B cell (primary cell): ENCODE data around the gene OR2T3. TPM values are rescaled to one million over a fixed set of nuclear protein-coding genes. Genes with fewer than 3 reads are reported as not detected.
"Not testable (repeated sequence)": the region's sequence is repeated elsewhere in the genome, so short reads cannot be mapped to it uniquely, and the experiment has no call there.

ENCODE experiments used
- ATAC-seq: fragments of 200-7000 bp; cut with Tn5 transposase; one replicate; pipeline ENCODE4 v1.10.0; 2021; ENCODE audit warnings: low read depth, mild to moderate bottlenecking, moderate number of reproducible peaks, moderate library complexity
- CTCF ChIA-PET: fragments of 350-600 bp; sonication (Branson Sonifier 250); formaldehyde crosslinking; loops from one replicate; lab custom pipeline; 2021; ENCODE audit warnings: antibody characterized with exemption, inconsistent platforms; lab: Charles Lee
- POLR2A ChIA-PET: fragments of 350-600 bp; sonication (Branson Sonifier 250); formaldehyde crosslinking; loops from one replicate; lab custom pipeline; 2021; ENCODE audit warnings: antibody characterized with exemption; lab: Charles Lee
- DNase-seq: peaks from one replicate; pipeline ENCODE4 v3.0.0; 2013
- H2AFZ ChIP-seq: 2 replicates; pipeline ENCODE4 v1.6.1; 2012; ENCODE audit warnings: mild to moderate bottlenecking, low read depth, low read length; ENCODE audit not compliant: insufficient read depth, poor library complexity, severe bottlenecking
- H3K27ac ChIP-seq, 2 donors: 1 replicate in 1 of 2; 2 replicates in 1 of 2; pipeline ENCODE4 v1.5.1; 2012 to 2013; ENCODE audit warnings: low read length in 2 of 2, mild to moderate bottlenecking in 2 of 2, moderate library complexity in 1 of 2
- H3K27me3 ChIP-seq, 4 experiments: fragments of 200-600 bp in 1 of 4; sonication (generic) in 1 of 4; replicated peaks in 1 of 4; 1 replicate in 2 of 4; 2 replicates in 2 of 4; pipeline versions ENCODE4 v1.6.1 to v1.7.0; 2013 to 2016; ENCODE audit warnings: low read length in 3 of 4, mild to moderate bottlenecking in 2 of 4, mixed read lengths in 1 of 4, moderate library complexity in 1 of 4; ENCODE audit not compliant: insufficient read depth in 4 of 4, control insufficient read depth in 3 of 4; ENCODE audit errors: control extremely low read depth in 1 of 4
- H3K36me3 ChIP-seq, 2 experiments: replicated peaks in 1 of 2; 1 replicate in 1 of 2; 2 replicates in 1 of 2; pipeline versions ENCODE4 v1.6.1 to v1.7.1; 2013; ENCODE audit warnings: low read length in 1 of 2; ENCODE audit not compliant: insufficient read depth in 2 of 2, control insufficient read depth in 1 of 2; ENCODE audit errors: control extremely low read depth in 1 of 2, extremely low read depth in 1 of 2
- H3K4me1 ChIP-seq, 2 donors: fragments of 200-600 bp in 1 of 2; sonication (generic) in 1 of 2; 1 replicate in 1 of 2; 2 replicates in 1 of 2; pipeline versions ENCODE4 v1.5.1 to v1.6.1; 2013 to 2017; ENCODE audit warnings: low read length in 2 of 2; ENCODE audit not compliant: control insufficient read depth in 2 of 2, insufficient read depth in 2 of 2
- H3K4me2 ChIP-seq: replicated peaks from 2 replicates; pipeline ENCODE3; 2012; ENCODE audit warnings: mild to moderate bottlenecking, low read depth, low read length; ENCODE audit not compliant: poor library complexity, severe bottlenecking
- H3K4me3 ChIP-seq, 5 experiments: fragments of 200-600 bp in 1 of 5; sonication (generic) in 1 of 5; 1 replicate in 3 of 5; 2 replicates in 2 of 5; pipeline versions ENCODE4 v1.5.1 to v1.7.0; 2011 to 2016; ENCODE audit warnings: low read length in 4 of 5, mild to moderate bottlenecking in 4 of 5, low read depth in 2 of 5, control low read depth in 1 of 5, moderate library complexity in 1 of 5; ENCODE audit not compliant: insufficient read depth in 1 of 5; ENCODE audit errors: control extremely low read depth in 1 of 5, extremely low read depth in 1 of 5
- H3K79me2 ChIP-seq: fragments of 200-600 bp; sonication (generic); one replicate; pipeline ENCODE4 v1.6.0; 2016; ENCODE audit warnings: low read length; ENCODE audit not compliant: control insufficient read depth, insufficient read depth
- H3K9ac ChIP-seq: fragments of 200-600 bp; sonication (generic); 2 replicates; pipeline ENCODE4 v1.6.1; 2017; ENCODE audit warnings: mild to moderate bottlenecking, low read length, moderate library complexity
- H3K9me3 ChIP-seq, 3 donors: one replicate each; pipeline versions ENCODE4 v1.6.1 to v1.7.1; 2013; ENCODE audit warnings: low read length in 2 of 3; ENCODE audit not compliant: control insufficient read depth in 2 of 3, insufficient read depth in 1 of 3; ENCODE audit errors: control extremely low read depth in 1 of 3
- H4K20me1 ChIP-seq: 2 replicates; pipeline ENCODE4 v1.6.0; 2012; ENCODE audit warnings: mild to moderate bottlenecking, low read length; ENCODE audit not compliant: insufficient read depth, control insufficient read depth, poor library complexity, severe bottlenecking
- H3K27ac Mint-ChIP-seq: one replicate; pipeline ENCODE4 v1.8.0; 2021; ENCODE audit warnings: mixed read lengths
- H3K27me3 Mint-ChIP-seq: one replicate; pipeline ENCODE4 v1.8.0; 2021; ENCODE audit warnings: mixed read lengths
- H3K4me1 Mint-ChIP-seq: one replicate; pipeline ENCODE4 v1.8.0; 2021; ENCODE audit warnings: mixed read lengths
- H3K4me3 Mint-ChIP-seq: one replicate; pipeline ENCODE4 v1.8.0; 2021; ENCODE audit warnings: mixed read lengths
- H3K9me3 Mint-ChIP-seq: one replicate; pipeline ENCODE4 v1.8.0; 2022; ENCODE audit warnings: mixed read lengths; ENCODE audit not compliant: insufficient read depth
- WGBS: methylation state at CpG from one replicate; pipeline ENCODE4 v1.1.5; 2013; ENCODE audit warnings: missing lambda C conversion rate; ENCODE audit not compliant: insufficient coverage; 5-methylcytosine and 5-hydroxymethylcytosine counted together
- intact Hi-C: fragments of 100-400 bp; cut with micrococcal nuclease; formaldehyde crosslinking; loops from one replicate; pipeline ENCODE4 v1.10.0; 2022
- polyA plus RNA-seq: library from polyadenylated mRNA; depleted of rRNA; stranded (reverse); fragments of >200 nt; gene quantifications from 2 replicates; pipeline ENCODE4 v1.2.3, GENCODE V29; 2012
- total RNA-seq, 2 donors: library from RNA; stranded (reverse); fragments of 120-200 nt in 1 of 2; gene quantifications; 1 replicate in 1 of 2; 2 replicates in 1 of 2; pipeline versions ENCODE4 v1.2.3 to v1.2.4, GENCODE V29; 2013 to 2022

OR2T3 gene
- total and polyA plus RNA-seq, 2 donors (not counting 1 experiment from before 2014, with no cell fraction given) = 1.2 to 1.8 TPM

GRCh38 chr1:248475660-248476059, 2.5 kb downstream of the OR2T3 start:
- H3K4me3 ChIP-seq, H4K20me1 ChIP-seq, H3K4me1 ChIP-seq, H3K4me2 ChIP-seq, H3K27ac Mint-ChIP-seq, H3K9ac ChIP-seq, ATAC-seq, H3K79me2 ChIP-seq, H3K36me3 ChIP-seq, H3K27me3 Mint-ChIP-seq, POLR2A ChIA-PET, H3K4me1 Mint-ChIP-seq, H3K27ac ChIP-seq, H3K9me3 ChIP-seq, CTCF ChIA-PET, H3K4me3 Mint-ChIP-seq, DNase-seq, H2AFZ ChIP-seq, H3K9me3 Mint-ChIP-seq, intact Hi-C loops, H3K27me3 ChIP-seq: not testable (repeated sequence)
- no CpG with 5 or more reads among the region's 1 CpG for WGBS

- WGBS = 42% methylated on average over 7 of the region's 13 CpGs
- H3K27me3 Mint-ChIP-seq, ATAC-seq, H3K27me3 ChIP-seq, H3K9me3 ChIP-seq, H3K79me2 ChIP-seq, H3K4me1 ChIP-seq, H3K36me3 ChIP-seq, H4K20me1 ChIP-seq, H3K27ac ChIP-seq, intact Hi-C loops, H3K4me1 Mint-ChIP-seq, H3K9me3 Mint-ChIP-seq, H3K27ac Mint-ChIP-seq, POLR2A ChIA-PET, CTCF ChIA-PET: not testable (repeated sequence)
- Histone ChIP-seq H3K4me3 (peak overlapping the region in 2 of 5 experiments; percentile 8 to 32), H3K9ac (peak overlapping the region; percentile 39), H3K4me2 (peak overlapping the region; percentile 30), H2AFZ (peak overlapping the region; percentile 67)
- H3K4me3 Mint-ChIP-seq = peak overlapping the region; percentile 71
- DNase-seq = peak; percentile 6
Measured at GRCh38 chr1:248481686-248482579, 8.8 kb downstream of the OR2T3 start.

- DNase-seq, H3K27me3 ChIP-seq, H3K27ac Mint-ChIP-seq: not testable (repeated sequence)
Measured at GRCh38 chr1:248488289-248488688, 15.1 kb downstream of the OR2T3 start, which contains the start of gene OR2T5. Gene OR2T5 (plus strand): TSS chr1:248488589. CDS start chr1:248488589, 0 bp downstream.

GRCh38 chr1:248496661-248497060, 23.5 kb downstream of the OR2T3 start:
- H3K4me1 Mint-ChIP-seq, intact Hi-C loops, H3K9me3 ChIP-seq, H3K4me3 ChIP-seq, H3K4me1 ChIP-seq, DNase-seq, CTCF ChIA-PET, H3K27ac Mint-ChIP-seq, H3K27me3 ChIP-seq, H2AFZ ChIP-seq, POLR2A ChIA-PET, H4K20me1 ChIP-seq, ATAC-seq, H3K9ac ChIP-seq, H3K4me3 Mint-ChIP-seq, H3K79me2 ChIP-seq, H3K27ac ChIP-seq, H3K9me3 Mint-ChIP-seq, H3K27me3 Mint-ChIP-seq, H3K4me2 ChIP-seq, H3K36me3 ChIP-seq: not testable (repeated sequence)
- no CpG with 5 or more reads among the region's 5 CpGs for WGBS

More at GRCh38 chr1:248488289-248488688, 15.1 kb downstream of the OR2T3 start, which contains the start of gene OR2T5:
- H3K27me3 Mint-ChIP-seq, H3K9me3 Mint-ChIP-seq, H3K4me3 ChIP-seq, H3K4me1 ChIP-seq, H2AFZ ChIP-seq, H3K4me1 Mint-ChIP-seq, intact Hi-C loops, POLR2A ChIA-PET, H3K9ac ChIP-seq, ATAC-seq, H3K4me3 Mint-ChIP-seq, H3K27ac ChIP-seq, CTCF ChIA-PET, H3K9me3 ChIP-seq, H3K79me2 ChIP-seq, H4K20me1 ChIP-seq, H3K4me2 ChIP-seq, H3K36me3 ChIP-seq: not testable (repeated sequence)
- no CpG with 5 or more reads among the region's 6 CpGs for WGBS
